NB4 (cell line): ENCODE data around the gene PRL.

Experiments used
- DNase-seq: peaks from one replicate; pipeline ENCODE4 v3.0.0; 2010; ENCODE audit warnings: low read depth
- H3K4me3 ChIP-seq: one replicate; pipeline ENCODE4 v1.5.1; 2011; ENCODE audit warnings: mild to moderate bottlenecking, low read depth, low read length, moderate library complexity
- MYC ChIP-seq: IDR thresholded peaks from 2 replicates; pipeline ENCODE4 v1.6.1; 2011; ENCODE audit warnings: low read depth, low read length
- POLR2A ChIP-seq: IDR thresholded peaks from 2 replicates; pipeline ENCODE4 v1.6.1; 2011; ENCODE audit warnings: mild to moderate bottlenecking; ENCODE audit not compliant: insufficient read length; ENCODE audit errors: extremely low read depth
- TF ChIP-seq, protein P1 (sequence below): IDR thresholded peaks from one replicate; pipeline ENCODE4 v1.5.1; 2012; ENCODE audit warnings: low read depth, low read length
- TF ChIP-seq, protein P2 (sequence below): IDR thresholded peaks from 2 replicates; pipeline ENCODE4 v1.6.1; 2011; ENCODE audit warnings: low read depth, low read length

PRL gene

DNA sequence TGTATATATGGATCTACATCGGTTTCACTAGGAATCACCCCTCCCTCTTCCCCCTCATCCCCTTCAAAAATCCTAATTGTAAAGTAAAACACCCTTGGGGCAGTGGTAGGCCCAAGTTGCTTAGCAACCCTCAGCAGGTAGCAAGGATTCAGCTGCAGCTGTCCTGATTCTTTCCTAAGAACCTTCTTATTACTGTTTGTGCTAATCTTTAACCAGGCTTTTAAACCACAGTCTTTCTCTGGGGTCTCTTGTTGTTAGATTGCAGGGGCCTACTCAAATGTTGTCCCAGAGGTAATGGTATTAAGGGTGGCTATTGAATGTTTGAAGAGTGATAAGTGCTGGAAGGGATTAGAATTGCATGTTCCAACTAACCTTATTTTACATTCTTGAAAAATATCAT lies 46.4 kb downstream of the PRL start:
- no peak for DNase-seq
- TF ChIP-seq, protein P1, sequence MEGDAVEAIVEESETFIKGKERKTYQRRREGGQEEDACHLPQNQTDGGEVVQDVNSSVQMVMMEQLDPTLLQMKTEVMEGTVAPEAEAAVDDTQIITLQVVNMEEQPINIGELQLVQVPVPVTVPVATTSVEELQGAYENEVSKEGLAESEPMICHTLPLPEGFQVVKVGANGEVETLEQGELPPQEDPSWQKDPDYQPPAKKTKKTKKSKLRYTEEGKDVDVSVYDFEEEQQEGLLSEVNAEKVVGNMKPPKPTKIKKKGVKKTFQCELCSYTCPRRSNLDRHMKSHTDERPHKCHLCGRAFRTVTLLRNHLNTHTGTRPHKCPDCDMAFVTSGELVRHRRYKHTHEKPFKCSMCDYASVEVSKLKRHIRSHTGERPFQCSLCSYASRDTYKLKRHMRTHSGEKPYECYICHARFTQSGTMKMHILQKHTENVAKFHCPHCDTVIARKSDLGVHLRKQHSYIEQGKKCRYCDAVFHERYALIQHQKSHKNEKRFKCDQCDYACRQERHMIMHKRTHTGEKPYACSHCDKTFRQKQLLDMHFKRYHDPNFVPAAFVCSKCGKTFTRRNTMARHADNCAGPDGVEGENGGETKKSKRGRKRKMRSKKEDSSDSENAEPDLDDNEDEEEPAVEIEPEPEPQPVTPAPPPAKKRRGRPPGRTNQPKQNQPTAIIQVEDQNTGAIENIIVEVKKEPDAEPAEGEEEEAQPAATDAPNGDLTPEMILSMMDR = no peak
- H3K4me3 ChIP-seq = no peak overlapping the region

DNA sequence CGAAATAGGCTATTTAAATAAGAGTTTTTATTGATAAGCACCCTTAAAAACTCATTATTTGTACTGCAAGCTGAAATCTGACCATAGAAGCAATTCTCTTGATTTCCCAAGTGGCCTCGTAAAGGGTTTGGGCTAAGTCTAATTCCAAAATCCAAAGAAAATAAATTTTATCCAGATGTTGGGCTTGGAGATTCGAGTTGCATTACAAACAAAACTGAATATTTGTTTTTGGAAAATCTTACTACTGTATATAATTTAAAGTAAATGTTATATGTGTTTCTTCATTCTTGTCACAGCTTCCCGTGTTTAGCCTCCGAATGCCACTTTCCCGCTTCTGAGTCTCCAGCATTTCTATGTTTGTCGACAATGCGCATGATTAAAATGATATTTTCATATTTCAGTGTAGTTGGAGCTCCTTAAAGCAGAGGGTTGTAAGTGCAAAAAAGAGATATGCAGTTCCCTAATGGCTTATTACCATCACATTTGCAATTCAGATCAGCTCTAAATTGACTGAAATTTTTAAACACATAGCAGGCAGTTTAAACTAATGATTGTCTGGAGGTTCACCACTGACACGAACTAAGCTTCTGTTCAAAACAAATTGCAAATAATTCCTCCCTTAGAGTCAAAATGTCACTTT lies 47.0 kb downstream of the PRL start:
- TF ChIP-seq, protein P1 = no peak
- no peak for DNase-seq
- no peak overlapping the region for H3K4me3 ChIP-seq

DNA sequence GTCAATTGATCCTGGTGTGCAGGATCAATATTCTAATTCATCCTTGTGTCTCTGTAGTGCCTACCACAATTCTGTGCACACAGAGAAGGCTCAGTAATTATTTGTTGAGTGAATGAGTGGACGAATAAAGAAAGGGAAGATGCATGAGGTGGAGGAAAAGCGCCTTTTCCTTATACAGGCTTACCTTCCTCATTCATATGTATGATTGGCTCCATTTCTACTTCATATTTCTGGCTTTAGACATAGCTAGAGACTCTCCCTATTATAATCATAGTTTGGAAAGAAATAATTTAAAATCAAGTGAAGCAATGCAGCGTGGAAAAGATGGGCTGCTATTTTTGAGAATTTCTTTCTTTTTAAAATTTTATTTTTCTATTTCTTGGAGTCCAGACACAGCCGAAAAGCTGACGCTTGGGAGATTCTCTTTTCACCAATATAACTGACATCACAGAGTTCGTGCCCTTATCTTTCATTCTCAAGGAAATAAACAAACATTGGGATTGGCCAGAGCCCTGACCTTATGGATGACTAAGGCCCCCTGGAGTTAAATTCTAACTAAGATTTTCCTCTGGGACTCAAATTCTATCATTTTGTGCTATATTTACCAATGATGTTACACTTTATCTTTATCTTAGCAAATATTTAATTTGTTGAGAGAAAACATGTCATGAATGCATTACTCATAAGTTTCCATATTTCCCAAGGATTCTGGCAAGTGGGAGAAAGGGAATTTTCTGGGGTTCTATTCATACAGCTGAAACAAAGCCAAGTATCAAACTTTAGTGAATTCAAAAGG lies 48.1 kb downstream of the PRL start:
- DNase-seq = no peak
- TF ChIP-seq MYC = no peak
- no peak for TF ChIP-seq POLR2A
- TF ChIP-seq, protein P1 = no peak
- TF ChIP-seq, protein P2, sequence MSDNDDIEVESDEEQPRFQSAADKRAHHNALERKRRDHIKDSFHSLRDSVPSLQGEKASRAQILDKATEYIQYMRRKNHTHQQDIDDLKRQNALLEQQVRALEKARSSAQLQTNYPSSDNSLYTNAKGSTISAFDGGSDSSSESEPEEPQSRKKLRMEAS = no peak

DNA sequence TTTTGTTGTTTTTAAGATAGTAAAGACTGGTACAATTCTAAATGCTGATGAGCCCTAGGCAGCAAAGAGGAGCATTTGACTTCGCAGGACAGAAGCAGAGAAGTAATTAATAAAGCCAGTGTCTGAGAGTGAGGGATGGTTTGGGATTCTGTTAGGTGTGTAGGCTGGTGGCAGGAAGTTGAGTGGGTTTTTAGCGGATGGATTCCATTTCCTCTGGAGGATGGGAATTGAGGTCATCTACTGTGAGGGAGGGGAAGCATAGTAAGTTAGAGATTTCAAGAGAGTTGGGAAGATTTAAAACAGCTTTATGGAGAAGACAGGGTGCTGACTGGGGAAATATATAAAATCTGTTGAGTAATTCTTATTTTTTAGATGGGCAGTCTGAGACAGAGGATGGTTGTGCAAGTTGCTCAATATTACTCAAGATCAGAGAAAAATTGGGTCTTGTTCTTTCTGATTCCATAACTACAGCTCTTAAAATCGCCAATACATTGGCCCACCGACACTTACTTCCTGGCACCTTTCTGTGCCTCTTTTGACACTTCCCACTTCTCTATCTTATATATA lies 48.8 kb downstream of the PRL start:
- no peak for TF ChIP-seq POLR2A
- TF ChIP-seq, protein P2 = no peak
- DNase-seq = no peak
- H3K4me3 ChIP-seq = no peak overlapping the region

More for the DNA sequence above, 48.1 kb downstream of the PRL start:
- no peak overlapping the region for H3K4me3 ChIP-seq

DNA sequence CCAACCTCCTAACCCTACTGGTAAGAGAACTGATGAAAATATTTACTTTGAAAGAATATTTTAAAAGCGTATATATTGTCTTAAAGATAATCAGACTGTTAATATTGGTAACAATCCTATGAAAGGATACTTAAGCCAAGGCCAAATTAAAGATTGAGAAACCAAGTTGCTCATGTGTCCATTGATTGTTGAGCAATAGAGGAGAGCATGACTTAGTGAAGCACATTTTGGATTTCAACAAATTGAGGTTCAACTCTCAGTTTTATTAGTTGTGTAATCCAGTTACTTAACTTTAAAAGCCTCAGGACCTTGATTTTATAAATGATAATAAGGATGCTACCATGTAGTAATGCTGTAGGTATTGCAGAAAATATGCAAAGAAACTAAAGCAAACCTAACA lies 56.8 kb downstream of the PRL start:
- DNase-seq = no peak
- H3K4me3 ChIP-seq = no peak overlapping the region
- TF ChIP-seq POLR2A (no peak), MYC (no peak)
- TF ChIP-seq, protein P1 = no peak
- TF ChIP-seq, protein P2 = no peak

DNA sequence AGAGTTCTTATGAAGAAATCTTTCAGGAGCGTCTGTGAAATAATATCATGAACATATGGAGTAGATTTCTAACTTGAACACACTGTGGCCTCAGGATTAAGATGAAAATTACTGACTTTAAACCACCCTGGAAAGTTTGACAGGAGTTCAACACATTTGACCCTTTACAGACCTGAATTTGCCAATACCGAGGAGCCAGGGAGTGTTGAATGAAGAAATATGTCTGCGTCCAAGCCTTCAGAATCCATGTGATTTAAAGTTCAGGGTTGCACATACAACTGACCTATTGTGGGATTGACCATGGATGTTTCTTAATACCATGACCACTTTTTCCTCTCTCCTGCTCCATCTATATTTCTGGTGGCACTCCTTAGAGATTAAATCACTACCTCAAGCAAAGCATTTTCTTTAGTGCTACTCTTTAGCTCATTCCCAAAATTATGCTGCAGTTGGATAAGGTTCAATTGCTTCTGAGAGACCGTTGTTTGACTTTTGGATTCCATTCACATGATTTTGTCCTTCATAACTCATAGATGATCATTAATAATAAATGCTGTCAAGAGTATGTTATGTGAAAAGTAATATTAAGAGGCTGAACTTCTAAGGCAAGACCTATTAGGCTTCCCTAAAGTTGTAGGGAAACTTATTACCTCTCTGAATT lies 57.4 kb downstream of the PRL start:
- no peak for DNase-seq
- TF ChIP-seq, protein P1 = no peak
- no peak for TF ChIP-seq MYC
- TF ChIP-seq, protein P2 = no peak
- TF ChIP-seq POLR2A = no peak
- no peak overlapping the region for H3K4me3 ChIP-seq
